WERI-Rb-1 (cell line): ENCODE data around the gene DSCAM.

Experiments used
- DNase-seq: peaks from one replicate; pipeline ENCODE4 v3.0.0-alpha.2; 2020
- H3K27ac ChIP-seq: fragments of 250-450 bp; sonication (Bioruptor Pico); 2 replicates; pipeline ENCODE4 v1.5.1; 2020; ENCODE audit warnings: mild to moderate bottlenecking, moderate library complexity
- H3K27me3 ChIP-seq: fragments of 250-450 bp; sonication (Bioruptor Pico); 2 replicates; pipeline ENCODE4 v1.5.1; 2021; ENCODE audit warnings: mild to moderate bottlenecking, low read depth, moderate library complexity; ENCODE audit not compliant: insufficient read depth, severe bottlenecking
- H3K36me3 ChIP-seq: fragments of 250-450 bp; sonication (Bioruptor Pico); 2 replicates; pipeline ENCODE4 v1.5.1; 2020; ENCODE audit warnings: mild to moderate bottlenecking, moderate library complexity
- H3K4me3 ChIP-seq: 2 replicates; pipeline ENCODE4 v1.5.1; 2011; ENCODE audit warnings: low read depth, mild to moderate bottlenecking, control low read depth, low read length
- H3K9me3 ChIP-seq: fragments of 250-450 bp; sonication (Bioruptor Pico); 2 replicates; pipeline ENCODE4 v1.5.1; 2021; ENCODE audit warnings: mild to moderate bottlenecking, moderate library complexity; ENCODE audit not compliant: severe bottlenecking
- TF ChIP-seq, protein P1 (sequence below): IDR thresholded peaks from 2 replicates; pipeline ENCODE4 v1.5.1; 2011; ENCODE audit warnings: low read depth, mild to moderate bottlenecking, control low read depth, inconsistent platforms, low read length

Gene DSCAM

DNA sequence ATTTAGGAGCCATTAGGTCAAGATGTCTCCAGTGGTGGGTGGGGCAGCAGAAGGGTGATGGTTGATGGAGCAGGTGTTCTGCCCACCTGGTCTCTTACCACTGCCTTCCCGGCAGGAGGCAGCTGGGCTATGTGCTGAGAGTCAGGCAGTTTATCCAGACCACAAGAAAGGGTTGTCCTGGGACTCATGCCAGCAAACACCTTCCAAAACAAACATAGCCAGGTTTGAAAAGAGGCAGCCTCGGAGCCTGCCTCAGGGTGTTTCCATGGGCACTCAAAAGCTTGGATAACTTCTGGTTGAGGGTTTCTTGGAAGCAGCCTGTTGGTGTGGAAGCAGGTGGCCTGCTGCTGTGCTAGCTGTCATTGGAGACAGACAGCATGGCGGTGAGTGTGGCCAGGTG is 792.6 kb downstream of the DSCAM start:
- peaks cover 5% of the 10 kb centered on the region for H3K27me3 ChIP-seq
- TF ChIP-seq, protein P1, sequence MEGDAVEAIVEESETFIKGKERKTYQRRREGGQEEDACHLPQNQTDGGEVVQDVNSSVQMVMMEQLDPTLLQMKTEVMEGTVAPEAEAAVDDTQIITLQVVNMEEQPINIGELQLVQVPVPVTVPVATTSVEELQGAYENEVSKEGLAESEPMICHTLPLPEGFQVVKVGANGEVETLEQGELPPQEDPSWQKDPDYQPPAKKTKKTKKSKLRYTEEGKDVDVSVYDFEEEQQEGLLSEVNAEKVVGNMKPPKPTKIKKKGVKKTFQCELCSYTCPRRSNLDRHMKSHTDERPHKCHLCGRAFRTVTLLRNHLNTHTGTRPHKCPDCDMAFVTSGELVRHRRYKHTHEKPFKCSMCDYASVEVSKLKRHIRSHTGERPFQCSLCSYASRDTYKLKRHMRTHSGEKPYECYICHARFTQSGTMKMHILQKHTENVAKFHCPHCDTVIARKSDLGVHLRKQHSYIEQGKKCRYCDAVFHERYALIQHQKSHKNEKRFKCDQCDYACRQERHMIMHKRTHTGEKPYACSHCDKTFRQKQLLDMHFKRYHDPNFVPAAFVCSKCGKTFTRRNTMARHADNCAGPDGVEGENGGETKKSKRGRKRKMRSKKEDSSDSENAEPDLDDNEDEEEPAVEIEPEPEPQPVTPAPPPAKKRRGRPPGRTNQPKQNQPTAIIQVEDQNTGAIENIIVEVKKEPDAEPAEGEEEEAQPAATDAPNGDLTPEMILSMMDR = no peak
- no peaks in the 10 kb centered on the region for H3K9me3 ChIP-seq
- no peak for DNase-seq
- H3K36me3 ChIP-seq = no peaks in the 10 kb centered on the region
- H3K4me3 ChIP-seq = no peak overlapping the region
- no peak overlapping the region for H3K27ac ChIP-seq

DNA sequence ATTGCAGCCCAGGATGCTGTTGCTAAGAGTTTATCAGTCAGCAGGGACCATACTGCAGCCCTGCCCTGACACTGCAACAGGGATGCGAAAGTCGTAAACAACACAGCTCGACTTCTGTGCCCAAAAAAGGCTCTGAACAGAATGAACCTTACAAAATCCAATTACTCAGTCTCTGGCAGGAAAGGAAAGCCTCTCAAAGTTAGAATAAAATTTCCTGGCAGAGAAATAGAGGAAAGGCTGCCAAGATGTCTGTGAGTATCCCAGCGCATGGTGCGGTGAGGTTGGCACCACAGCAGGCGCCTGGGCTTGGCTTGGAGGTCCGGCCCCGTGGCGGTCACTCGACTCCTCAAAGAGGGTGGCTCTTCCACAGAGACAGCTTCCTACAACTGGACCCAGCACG is 794.0 kb downstream of the DSCAM start:
- DNase-seq = no peak
- Histone ChIP-seq H3K36me3 (no peaks in the 10 kb centered on the region), H3K4me3 (no peak overlapping the region), H3K9me3 (no peaks in the 10 kb centered on the region), H3K27me3 (peaks cover 5% of the 10 kb centered on the region), H3K27ac (no peak overlapping the region)
- TF ChIP-seq, protein P1 = no peak

DNA sequence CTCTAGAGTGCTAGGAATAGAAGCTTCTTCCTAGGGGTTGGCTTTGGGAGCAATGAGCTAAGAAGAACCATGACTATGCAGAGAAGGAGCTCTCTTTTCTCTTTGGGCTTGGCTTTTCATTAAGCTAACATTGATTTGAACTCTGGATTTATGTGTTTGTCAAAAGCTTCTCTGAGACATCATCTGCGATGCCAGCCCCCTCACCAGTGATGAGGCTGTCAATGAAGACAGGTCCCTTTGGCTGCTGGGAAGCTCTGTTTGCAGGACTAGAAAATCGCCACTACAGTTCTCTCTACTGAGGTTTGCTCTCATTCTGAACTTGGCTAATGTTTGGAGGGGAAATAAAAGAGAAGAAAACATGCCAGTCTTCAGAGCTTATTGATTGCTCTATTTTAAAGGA is 794.7 kb downstream of the DSCAM start:
- Histone ChIP-seq H3K4me3 (no peak overlapping the region), H3K9me3 (no peaks in the 10 kb centered on the region), H3K27me3 (peaks cover 5% of the 10 kb centered on the region), H3K27ac (no peak overlapping the region), H3K36me3 (no peaks in the 10 kb centered on the region)
- DNase-seq = no peak
- TF ChIP-seq, protein P1 = no peak

DNA sequence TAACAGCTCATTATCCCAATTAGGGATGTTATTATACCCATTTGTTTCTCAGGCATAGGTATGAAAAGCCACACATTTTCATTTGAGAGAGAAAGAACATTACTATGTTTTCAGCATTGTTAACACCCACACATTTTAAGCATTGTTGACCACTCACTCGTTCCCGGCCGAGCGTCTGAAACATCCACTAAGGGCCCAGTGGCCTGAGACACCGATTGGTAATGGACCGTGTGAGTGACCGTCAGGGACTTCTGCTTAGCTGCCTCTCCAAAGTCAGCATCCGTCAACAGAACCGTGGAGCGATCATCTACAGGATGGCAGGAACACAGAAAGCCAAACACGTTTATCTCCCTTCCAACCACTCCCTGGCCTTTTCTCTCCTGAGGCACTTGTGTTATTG is 795.2 kb downstream of the DSCAM start:
- no peak for DNase-seq
- H3K27ac ChIP-seq = no peak overlapping the region
- peaks cover 5% of the 10 kb centered on the region for H3K27me3 ChIP-seq
- no peaks in the 10 kb centered on the region for H3K9me3 ChIP-seq
- TF ChIP-seq, protein P1 = no peak
- H3K36me3 ChIP-seq = no peaks in the 10 kb centered on the region
- H3K4me3 ChIP-seq = no peak overlapping the region

DNA sequence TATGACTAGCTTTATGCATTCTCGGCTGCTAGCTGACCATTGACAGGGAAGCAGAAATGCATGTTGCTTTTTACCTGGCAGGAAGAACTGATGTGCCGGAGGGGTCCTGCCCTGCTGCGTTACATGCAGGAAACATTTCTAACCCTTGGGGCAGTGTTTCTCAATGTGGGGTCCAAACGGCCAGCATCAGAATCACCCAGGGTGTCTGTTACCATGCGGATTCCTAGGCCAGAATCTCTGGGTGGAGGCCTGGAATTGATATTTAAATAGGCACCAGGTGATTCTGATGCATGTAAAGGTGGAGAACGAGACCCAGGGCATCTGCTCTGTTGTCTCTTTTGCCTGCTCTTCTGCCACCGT is 797.0 kb downstream of the DSCAM start:
- H3K36me3 ChIP-seq = no peaks in the 10 kb centered on the region
- H3K9me3 ChIP-seq = no peaks in the 10 kb centered on the region
- DNase-seq = no peak
- no peak overlapping the region for H3K27ac ChIP-seq
- no peak overlapping the region for H3K4me3 ChIP-seq
- TF ChIP-seq, protein P1 = no peak
- H3K27me3 ChIP-seq = no peaks in the 10 kb centered on the region
